HG03045 (cell line): ENCODE results near the gene POU2AF2.
"Not testable (repeated sequence)": the region's sequence is repeated elsewhere in the genome, so short reads cannot be mapped to it uniquely, and the experiment has no call there.

Experiments used
- ATAC-seq: cut with Tn5 transposase; IDR thresholded peaks from one replicate; pipeline ENCODE4 v1.9.1; 2021; ENCODE audit warnings: mild to moderate bottlenecking, moderate library complexity; ENCODE audit not compliant: unreplicated experiment

POU2AF2 gene

GRCh38 chr11:111301842-111302118 is 56.3 kb downstream of the POU2AF2 start:
- ATAC-seq: no peak

- no peak for ATAC-seq
These were observed 56.8 kb downstream of the POU2AF2 start for GRCh38 chr11:111302298-111302697.

GRCh38 chr11:111303461-111303860 is 57.9 kb downstream of the POU2AF2 start:
- ATAC-seq: no peak

- no peak for ATAC-seq
These were observed 59.8 kb downstream of the POU2AF2 start for GRCh38 chr11:111305162-111305802.

- no peak for ATAC-seq
These were observed 60.4 kb downstream of the POU2AF2 start for GRCh38 chr11:111305876-111306275.

GRCh38 chr11:111306321-111306720 is 60.8 kb downstream of the POU2AF2 start:
- ATAC-seq: no peak

GRCh38 chr11:111307472-111308108 is 62.1 kb downstream of the POU2AF2 start:
- ATAC-seq: no peak

GRCh38 chr11:111308140-111308539 is 62.6 kb downstream of the POU2AF2 start:
- no peak for ATAC-seq

GRCh38 chr11:111309215-111309915 is 63.8 kb downstream of the POU2AF2 start:
- ATAC-seq: no peak

- no peak for ATAC-seq
These were observed 64.6 kb downstream of the POU2AF2 start for GRCh38 chr11:111310088-111310487.

GRCh38 chr11:111310723-111311122 is 65.2 kb downstream of the POU2AF2 start:
- no peak for ATAC-seq

GRCh38 chr11:111312076-111312475 is 66.6 kb downstream of the POU2AF2 start:
- ATAC-seq: no peak

GRCh38 chr11:111319296-111319695 is 73.8 kb downstream of the POU2AF2 start:
- ATAC-seq: no peak

GRCh38 chr11:111320199-111320598 is 74.7 kb downstream of the POU2AF2 start:
- not testable (repeated sequence) for ATAC-seq

GRCh38 chr11:111320728-111321568 is 75.4 kb downstream of the POU2AF2 start:
- no peak for ATAC-seq

GRCh38 chr11:111322534-111322933 is 77.0 kb downstream of the POU2AF2 start:
- no peak for ATAC-seq

GRCh38 chr11:111324277-111324720 is 78.8 kb downstream of the POU2AF2 start:
- no peak for ATAC-seq

- ATAC-seq: no peak
These were observed 79.7 kb downstream of the POU2AF2 start for GRCh38 chr11:111325259-111325658.

- no peak for ATAC-seq
These were observed 81.3 kb downstream of the POU2AF2 start for GRCh38 chr11:111326824-111327223.

- ATAC-seq: no peak
These were observed 82.5 kb downstream of the POU2AF2 start for GRCh38 chr11:111327908-111328624.
